HG02610 (cell line): ENCODE results near the gene MRPL46.

ENCODE experiments used
- ATAC-seq: cut with Tn5 transposase; IDR thresholded peaks from one replicate; pipeline ENCODE4 v1.9.1; 2021; ENCODE audit warnings: mild to moderate bottlenecking, moderate library complexity; ENCODE audit not compliant: unreplicated experiment

Gene MRPL46

DNA sequence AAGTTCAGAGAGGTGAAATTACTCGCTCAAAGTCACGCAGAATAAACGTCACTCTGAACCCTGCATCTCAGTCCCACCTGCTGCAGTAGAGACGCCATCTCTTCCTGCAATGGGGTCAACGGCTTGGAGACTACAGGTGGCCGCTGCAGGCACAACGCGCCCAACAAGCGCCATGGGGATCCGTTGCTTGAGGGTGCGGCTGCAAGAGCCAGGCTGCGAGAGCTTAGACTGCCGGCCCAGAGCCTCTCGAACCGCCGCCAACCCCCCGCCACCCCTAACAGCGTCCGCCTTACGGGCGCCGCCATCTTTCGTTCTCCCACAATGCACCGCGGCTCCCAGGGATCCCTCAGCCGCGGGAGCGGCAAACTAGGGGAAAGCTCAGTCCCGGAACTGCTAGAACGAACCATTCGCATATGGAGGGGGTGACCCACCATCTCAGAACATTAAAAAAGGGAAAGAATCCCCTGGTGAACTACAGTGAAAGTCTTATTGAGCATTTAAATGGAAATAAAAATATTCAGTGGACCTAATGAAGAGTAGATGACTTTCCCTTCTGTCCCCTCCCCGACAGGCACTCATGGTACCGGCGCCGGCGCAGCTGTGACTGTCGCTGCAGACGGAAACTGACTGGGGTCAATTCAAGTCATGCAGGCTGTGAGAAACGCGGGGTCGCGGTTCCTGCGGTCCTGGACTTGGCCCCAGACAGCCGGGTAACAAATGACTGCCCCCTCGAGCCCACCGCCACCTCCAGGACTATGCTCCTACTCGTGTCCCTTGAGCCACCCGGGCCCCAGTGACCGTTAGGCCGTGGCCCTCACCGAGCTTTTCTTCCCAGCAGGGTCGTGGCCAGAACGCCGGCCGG, at the start of gene MRPL46, which contains the start of gene MRPS11:
TSS of gene MRPL46 (minus strand) at position 316 of the 862 bp plus-strand sequence. CDS start at position 305, 11 bp downstream.
TSS of gene MRPS11 (plus strand) at position 636 of the 862 bp plus-strand sequence. CDS start at position 646, 10 bp downstream.
- ATAC-seq: peak; percentile 82

DNA sequence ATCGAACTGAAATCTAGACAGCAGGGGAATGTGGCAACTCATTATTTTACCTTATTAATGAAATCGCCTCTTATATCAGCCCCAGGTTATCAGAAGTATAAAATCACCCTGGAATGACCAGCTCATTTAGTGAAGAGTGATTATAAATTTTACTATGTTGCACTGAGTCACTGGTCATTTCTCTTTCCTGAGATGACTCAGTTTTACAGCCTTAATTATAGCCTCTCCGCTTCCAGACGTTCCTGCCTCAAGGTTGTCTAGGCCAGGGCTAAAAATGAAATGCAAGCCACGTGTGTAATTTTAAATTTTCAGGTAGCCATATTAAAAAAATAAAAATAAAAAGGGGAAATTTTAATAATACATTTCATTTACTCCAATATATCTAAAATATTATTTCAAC, 46.0 kb upstream of the MRPL46 start:
- ATAC-seq: no peak

DNA sequence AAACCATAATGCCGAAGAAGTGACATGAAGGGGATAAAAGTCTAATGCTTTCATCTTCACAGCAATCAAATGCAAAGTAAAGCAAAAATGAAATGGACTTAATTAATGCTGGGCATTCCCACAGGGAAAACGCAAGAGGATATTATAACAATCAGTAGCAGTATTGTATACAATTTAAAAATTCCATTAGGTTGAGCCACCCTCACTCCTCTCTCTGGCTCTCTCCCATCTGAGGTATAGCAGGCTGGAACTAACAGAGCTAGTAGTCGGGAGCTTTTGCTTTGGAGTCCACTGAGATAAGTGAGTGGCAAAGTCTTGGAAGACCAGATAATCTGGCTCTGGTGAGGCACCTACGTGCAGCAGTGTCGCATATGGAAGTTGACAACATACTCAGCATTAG, 45.4 kb upstream of the MRPL46 start:
- no peak for ATAC-seq

DNA sequence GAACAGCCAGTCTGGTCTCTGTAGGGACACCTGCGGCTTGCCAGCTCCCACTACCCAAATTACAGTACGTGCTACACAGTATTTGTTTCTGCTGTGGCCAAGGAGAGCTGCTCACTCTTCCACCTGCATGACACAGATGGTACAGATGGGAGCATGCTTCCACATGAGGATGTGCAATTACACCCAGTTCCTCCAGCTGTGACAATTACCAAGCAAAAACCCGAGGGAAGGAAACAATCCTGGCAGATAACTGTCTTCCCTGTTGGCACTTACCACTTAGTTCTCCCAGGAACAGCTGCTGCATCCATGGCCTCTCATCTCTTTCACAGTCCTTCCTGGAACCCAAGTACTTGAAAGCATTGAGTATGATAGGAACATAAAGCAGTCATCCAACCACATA, 44.9 kb upstream of the MRPL46 start:
- no peak for ATAC-seq

DNA sequence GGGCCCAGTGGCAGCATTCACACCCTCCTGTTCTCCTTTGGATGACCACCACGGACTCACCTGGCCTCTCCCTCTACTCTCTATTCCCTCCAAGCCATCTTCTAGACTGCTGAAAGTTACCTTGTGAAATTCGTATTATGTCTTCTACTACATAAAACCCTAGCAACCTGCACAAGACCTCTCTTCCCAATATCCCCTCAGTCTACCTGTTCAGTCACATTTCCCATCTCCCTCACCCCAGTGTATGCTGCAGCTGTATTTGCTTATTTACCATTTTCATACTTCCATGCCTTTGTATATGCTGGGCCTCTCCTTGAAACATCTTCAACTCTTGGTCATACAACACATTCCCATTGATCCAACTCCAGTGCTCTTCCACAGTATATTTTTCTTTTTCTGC, 44.0 kb upstream of the MRPL46 start:
- ATAC-seq: no peak

DNA sequence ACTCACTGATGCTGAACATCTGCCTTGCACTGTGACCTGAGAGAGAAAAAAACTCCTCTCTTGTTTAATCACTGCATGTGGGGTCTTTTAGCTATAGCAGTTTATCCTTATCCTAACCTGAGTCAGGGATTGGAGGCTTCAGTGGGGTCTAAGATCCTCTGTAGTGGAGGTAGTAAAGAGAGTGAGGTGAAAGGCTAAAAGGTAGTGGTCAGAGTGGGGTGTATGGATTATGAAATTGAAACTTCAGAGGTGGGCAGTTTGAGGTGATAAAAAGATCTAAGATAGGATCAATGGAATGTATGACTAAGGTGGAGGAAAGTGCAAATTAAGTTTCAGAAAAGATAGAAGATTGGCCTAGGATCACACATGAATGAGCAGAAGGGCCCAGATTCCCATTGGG, 42.8 kb upstream of the MRPL46 start:
- ATAC-seq: no peak

DNA sequence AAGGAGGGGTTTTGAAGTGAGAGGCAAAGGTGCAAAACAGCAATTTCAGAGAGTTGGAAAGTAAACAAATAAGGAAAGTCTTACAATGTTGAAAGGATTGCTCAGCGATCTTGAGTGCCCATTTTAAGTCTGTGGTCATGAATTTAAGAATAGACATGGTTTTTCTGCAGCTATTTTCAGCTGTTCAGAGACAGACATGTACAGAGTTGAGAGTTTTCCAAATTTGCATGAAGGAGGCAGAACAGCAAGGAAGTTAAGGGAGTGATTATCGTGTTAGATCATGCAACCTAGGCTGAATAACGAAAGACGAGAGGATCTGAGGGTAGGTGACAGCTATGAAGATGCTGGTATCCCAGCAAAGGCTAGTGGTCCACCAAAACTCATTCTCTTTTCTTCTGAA, 42.1 kb upstream of the MRPL46 start:
- peak; percentile 33 for ATAC-seq

DNA sequence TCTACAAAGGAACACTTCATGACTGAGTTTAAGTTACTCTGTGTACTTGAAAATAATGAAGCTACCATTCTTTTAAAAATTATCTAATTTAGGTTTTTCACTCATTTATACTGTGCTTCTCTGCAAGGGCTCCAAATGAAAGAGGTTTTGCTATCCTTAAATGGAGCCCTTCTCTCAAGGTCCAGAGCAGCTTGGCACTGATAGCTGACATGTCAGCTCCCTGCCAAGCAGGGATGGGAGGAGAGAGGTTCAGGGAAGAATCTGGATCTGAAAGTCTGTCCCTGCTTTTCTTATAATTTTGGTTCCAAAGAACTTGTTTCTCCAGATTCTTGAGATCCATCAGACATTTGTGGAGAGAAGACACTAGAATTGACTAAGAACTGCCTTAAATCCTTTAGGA, 39.4 kb upstream of the MRPL46 start:
- ATAC-seq: no peak

DNA sequence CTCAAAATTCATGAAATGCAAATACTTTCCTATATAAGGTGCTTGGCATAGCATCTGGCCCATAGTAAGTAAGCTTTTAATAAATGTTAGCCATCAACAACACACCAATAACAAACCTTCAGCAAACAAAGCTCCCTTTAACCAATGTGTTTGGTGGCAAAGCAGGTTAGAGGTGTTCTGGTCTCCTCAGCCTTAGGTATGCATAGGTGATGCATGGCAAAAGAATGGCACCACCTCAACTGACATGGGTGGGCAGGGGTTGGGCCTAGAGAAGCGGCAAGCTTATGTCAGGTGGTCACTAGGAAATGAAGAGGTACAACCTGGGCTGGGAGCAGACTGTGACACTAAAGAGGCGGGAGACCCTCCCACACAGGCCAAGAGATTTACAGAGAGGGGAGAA, 38.5 kb upstream of the MRPL46 start:
- ATAC-seq: no peak

DNA sequence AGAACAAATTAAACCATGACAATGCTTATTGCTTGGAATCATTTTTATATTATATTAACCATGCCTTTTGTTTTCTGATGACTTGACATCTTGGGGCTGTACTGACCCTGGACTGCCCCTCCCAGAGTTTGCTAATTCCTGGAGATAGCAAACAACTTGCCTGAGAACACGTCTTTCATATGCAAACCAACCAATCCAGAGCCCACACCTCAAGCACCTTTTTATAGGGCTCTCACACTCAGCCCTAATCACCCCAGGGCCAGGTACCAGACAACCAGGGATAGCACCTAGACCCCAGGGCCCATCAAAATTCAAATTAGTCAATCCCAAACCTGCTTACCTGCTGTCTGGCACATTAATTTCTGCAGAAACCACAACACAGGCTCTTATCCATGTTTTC, 37.3 kb upstream of the MRPL46 start:
- no peak for ATAC-seq

DNA sequence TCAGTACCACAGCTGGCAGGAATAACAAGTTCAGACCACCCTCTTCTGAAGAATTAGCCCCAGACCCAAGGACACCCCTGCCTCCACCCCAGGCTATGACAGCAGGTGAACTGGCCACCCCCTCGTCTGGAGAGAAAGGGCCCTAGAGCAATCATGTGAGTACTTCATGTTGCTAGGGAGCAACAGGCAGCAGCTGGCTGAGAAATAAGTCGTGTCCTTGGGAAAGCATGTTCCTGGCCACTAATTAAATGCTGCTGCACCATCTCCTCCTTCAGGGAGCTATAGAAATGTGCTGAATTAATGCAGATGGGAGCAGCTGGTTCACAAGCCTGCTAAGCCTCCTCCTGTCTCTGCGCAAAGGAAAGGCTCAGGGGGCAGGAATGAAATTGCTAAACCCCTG, 31.8 kb upstream of the MRPL46 start:
- ATAC-seq: no peak

DNA sequence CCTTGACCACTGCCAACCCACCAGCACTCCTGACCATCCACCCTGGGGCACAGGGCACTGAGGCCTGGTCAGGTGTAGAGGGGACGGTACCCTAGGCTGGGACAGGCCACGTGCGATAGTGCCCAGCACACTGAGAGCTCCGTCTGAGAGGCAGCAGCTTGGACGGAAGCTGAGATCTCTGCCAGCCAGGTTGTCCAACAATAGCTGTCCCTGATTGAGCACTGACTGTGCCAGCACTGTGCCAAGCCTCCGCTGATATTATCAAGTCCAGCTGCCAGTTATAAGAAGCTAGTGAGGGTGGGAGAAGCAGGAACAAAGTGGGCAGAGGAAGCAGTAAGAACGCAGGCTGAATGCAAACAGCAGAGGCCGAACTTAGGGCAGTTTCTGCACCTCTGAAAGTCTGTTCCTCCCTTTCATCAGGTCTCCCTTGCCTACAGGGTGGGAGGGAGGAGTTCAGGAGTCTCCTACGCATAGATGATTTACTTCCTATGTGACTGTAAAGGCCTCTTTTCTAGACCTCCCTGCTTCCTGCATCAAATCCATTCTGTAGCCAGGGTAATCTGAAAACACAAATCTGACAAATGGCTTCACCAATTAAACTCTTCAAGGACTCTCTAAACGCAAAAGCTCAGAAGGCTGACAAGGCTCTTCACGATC, 30.0 kb upstream of the MRPL46 start:
- ATAC-seq: no peak

DNA sequence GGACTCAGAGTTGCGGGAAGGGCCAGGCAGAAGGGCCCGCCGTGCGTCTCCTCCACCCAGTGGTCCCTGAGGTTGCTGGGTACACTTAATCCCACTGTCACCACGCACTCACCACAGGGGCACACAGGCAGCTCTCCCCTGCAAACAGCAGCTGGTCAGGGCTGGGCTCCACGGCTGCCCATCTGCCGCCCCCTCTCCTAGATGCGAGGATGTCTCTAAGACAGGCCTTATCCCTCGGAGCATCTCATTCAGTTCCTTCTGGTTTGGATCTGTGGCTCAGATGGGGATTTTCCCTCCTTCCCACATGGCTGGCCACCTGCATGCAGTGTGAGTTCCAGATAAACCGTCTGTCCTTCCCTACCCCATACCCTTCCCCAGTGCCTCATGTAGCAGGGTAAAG, 26.7 kb upstream of the MRPL46 start:
- ATAC-seq: no peak

DNA sequence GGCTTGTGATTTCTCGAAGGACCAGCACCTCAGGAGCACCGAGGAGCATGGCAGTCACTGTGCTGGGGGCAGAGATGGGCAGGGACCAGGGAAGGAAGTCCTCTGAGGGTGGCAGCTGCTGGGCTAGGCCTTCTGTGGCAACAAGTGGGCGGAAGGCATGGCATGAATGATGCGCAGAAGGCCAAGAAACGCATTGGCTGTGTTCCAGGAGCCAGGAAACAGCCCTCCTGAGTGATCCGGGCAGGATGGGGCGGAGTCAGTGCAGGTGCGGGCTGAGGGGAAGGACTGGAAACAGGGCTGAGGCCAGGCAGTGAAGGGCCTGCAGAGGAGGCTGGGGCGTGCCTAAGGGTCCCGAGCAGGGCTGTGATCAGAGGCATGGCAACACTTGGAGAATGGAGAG, 24.0 kb upstream of the MRPL46 start:
- no peak for ATAC-seq

DNA sequence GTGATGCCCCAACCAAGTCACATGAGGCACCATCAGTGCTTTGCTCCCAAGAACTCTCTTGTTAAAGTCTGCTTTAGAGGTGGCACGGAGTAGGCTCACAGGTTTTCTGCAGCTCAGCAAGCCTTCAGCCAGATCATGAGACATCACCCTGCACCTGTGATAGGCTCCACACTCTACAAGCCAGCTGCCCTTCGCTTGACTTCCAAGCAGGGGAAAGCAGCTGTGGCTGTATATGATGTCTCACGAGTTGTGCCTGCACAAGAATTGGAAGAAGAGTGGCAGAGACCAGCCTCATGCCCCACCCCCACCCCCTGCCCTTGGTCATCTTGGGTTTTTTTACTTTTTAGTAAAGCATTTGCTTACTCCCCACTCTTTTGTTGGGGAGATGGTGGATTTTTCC, 22.8 kb upstream of the MRPL46 start:
- ATAC-seq: no peak

DNA sequence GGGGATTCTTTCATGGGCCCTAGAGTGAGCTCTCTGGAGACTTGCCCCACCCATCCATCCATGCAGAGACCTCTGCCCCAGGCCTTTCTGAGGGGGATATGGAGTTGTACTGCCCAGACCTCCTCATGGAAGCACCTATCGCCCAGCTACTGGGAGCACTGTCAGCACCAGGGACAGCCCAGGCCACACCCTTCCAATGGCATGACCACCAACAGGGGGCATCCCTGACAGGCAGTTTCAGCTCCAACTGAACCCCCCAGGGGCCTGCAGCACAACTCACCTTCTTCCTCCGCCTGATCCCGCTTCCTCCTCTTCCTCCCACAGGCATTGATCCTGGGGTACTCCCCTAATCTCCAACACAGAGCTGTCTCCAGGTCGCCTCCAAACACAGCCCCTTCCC, 22.1 kb upstream of the MRPL46 start:
- ATAC-seq: no peak

DNA sequence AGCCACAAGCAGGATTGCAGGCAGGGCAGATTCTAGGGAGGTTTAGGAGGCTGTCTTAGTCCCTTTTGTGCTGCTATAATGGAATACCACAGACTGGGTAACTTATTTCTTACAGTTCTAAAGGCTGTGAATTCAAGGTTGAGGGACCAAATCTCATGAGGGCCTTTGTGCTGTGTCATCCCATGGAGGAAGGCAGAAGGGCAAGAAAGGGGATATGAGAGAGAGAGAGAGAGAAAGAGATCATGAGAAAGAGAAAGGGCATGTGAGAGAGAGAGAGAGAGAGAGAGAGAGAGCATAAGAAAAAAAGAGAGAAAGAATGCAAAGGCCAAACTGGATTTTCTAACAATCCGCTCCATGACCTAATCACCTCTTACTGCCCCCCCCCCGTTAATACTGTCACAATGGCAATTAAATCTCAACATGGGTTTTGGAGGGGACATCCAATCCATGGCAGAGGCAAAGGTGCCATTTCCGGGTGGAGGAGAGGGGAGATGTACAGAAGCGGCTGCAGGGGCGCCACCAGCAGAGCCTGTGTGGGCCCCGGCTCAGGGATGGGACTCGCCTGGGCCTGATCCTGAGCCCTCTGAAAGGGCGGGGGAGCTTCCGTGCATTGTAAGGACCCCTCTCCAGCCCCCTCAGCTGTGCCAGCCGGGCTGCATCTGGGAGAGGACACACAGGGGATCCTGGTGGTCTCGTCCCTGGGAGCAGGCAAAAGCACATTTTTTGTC, 20.8 kb upstream of the MRPL46 start:
- ATAC-seq: no peak

DNA sequence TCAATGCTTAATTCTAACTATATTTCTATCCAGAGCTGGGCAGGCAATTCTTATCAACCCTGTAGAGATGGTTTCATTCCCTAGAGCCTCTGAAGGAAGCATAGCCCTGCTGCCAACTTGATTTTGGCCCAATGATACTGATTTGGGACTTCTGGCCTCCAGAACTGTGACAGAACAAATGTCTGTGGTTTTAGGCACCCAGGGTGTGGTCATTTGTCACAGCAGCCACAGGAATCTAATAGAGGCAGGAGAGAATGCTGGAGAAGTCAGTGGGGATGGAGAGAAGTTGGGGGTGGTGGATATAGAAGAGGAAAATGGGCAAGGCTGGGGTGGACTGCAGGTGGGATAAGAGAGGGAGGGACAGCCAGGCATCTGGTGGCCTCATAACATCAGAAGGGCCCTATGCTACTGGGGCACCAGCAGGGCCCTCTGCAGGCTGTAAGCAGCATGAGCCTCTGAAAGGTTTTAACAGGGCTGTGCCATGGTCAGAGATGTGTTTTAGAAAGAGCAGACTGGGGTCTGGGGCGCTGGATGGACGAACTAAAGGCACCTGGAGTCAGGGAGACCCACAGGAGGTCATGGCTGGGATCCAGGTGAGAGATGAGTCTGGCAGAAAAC, 20.1 kb upstream of the MRPL46 start:
- ATAC-seq: no peak

DNA sequence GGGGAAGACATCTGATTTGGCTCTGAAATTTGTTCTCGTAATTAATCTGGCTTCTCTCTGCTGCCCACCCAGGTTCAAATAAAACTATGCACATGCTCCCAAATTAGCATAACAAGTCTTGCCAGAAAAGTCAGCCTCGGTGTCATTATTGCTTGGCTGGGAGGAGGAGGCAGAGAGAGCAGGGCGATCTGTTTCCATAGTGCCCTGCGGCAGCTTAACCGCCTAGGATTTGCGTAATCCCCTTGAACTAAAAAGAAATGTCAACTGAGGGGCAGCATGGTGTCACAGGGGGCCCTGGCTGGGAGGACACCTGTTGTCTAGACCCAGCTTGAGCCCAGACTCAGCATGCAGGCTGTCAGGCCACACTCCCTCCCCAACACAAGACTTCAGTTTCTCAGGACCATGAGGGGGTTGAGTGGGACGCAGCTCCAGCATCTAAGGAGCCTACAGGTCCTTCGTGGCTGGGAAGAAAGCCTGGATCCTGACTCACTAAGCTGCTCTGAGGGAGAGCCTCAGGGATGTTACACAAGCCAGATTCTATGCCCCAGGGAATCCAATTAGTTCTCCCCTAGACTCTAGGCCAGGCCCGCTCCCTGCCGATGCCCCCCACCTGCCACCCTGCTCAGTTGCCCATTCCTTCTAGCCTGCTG, 17.6 kb upstream of the MRPL46 start:
- no peak for ATAC-seq

DNA sequence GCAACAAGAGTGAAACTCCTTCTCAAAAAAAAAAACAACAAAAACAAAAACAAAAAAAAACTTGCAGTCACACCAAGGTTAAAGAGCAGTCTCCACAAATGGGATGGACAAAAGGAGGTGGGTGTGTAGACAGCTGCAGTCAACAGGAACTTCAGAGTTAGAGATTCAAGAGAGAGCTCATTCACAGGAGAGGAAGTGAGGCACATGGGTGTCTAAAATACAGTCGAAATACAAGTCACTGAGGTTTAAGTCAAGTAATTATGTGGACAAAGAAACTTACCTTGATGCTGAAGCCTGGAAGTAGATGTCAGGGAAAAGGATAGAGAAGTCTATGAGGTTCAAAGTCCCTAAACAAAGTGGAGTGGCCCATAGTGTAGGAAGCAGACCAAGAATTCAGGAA, 15.1 kb upstream of the MRPL46 start:
- ATAC-seq: no peak

DNA sequence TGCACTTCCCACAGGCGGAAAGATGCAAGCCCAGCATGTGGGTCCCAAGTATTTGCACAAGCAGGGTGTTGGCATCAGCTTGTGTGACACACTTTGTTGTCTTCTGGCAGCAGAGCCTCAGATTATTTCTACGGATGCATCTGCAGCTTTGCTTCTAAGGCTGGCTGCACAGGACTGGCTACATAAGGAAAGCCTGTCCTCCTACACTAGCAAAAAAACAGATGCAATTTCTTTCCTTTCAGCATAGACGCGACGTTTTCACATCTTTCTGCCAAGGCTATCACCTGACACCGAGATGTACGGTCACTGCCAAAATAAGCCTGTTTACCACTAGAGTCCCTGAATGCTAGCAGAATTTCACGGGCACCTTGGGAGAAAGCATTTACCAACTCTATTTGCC, 13.8 kb upstream of the MRPL46 start:
- no peak for ATAC-seq
